ENCODE data around the gene BARX2.

The BARX2 gene

GRCh38 chr11:129426776-129427175 is 51.1 kb downstream of the BARX2 start:
- Mint-ChIP-seq H3K9me3 (peaks cover 5% of the 10 kb centered on the region), H3K4me1 (no peaks in the 10 kb centered on the region), H3K36me3 (no peaks in the 10 kb centered on the region), H3K27ac (no peak overlapping the region), H3K27me3 (peaks cover 3% of the 10 kb centered on the region), H3K4me3 (no peak overlapping the region)
- DNase-seq (ENCODE audit: low spot score in 2 of 2) = no peak
- no peak for ATAC-seq (ENCODE audit: low read depth)

DNA sequence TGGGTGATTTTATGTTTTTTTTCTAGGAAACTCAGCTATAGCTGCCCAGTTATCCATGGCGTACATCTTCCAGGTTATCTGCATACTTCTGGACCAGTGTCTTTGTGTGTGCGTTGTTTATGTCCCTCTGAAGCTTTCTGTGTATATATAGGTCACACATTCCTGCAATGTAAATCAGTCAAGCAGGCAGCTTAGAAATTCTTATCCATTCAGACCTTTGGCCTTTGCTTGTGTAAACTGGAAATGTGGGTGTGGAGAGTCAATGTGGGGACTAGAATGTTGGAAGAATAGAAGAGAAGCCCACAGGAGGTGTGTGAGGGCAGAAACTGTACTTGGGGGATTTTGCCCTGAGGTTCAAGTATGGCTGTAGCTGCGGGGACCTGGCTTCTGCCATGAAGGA is 51.7 kb downstream of the BARX2 start:
- ATAC-seq (ENCODE audit: low read depth) (no peak), DNase-seq (ENCODE audit: low spot score in 2 of 2) (no peak)
- Mint-ChIP-seq H3K4me3 (no peak overlapping the region), H3K9me3 (peaks cover 5% of the 10 kb centered on the region), H3K36me3 (no peaks in the 10 kb centered on the region), H3K27me3 (peaks cover 3% of the 10 kb centered on the region), H3K4me1 (no peaks in the 10 kb centered on the region), H3K27ac (no peak overlapping the region)

- Mint-ChIP-seq H3K9me3 (peaks cover 7% of the 10 kb centered on the region), H3K27me3 (peaks cover 5% of the 10 kb centered on the region), H3K4me1 (no peaks in the 10 kb centered on the region), H3K36me3 (no peaks in the 10 kb centered on the region), H3K27ac (no peak overlapping the region), H3K4me3 (no peak overlapping the region)
- DNase-seq (ENCODE audit: low spot score in 2 of 2) (no peak), ATAC-seq (ENCODE audit: low read depth) (no peak)
These were observed 52.3 kb downstream of the BARX2 start for GRCh38 chr11:129427816-129428406.

DNA sequence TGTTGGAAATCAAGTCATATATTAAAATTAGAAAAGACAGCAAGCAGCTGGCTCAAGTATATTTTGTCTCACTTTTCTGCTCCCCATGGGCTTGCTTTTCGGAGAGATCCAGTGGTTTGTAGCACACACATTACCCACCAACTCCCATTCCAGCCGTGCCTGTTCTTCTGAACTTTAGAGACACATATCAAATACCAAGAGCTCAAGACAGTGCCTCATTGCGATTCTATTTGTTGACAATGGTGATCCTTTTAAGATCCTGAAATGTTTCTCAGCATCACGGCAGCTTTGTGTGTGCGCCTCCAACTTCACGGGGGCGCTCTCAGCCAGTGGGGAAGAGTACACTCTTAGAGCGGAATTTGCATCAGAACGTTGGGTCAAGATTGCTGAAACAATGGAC is 52.9 kb downstream of the BARX2 start:
- no peak for ATAC-seq (ENCODE audit: low read depth)
- H3K36me3 Mint-ChIP-seq = no peaks in the 10 kb centered on the region
- DNase-seq (ENCODE audit: low spot score in 2 of 2) = no peak

GRCh38 chr11:129434641-129435498 is 59.2 kb downstream of the BARX2 start:
- DNase-seq (ENCODE audit: low spot score in 2 of 2) (no peak), ATAC-seq (ENCODE audit: low read depth) (no peak)
- peaks cover 11% of the 10 kb centered on the region for H3K9me3 Mint-ChIP-seq
- H3K4me1 Mint-ChIP-seq = no peaks in the 10 kb centered on the region
- peaks cover 3% of the 10 kb centered on the region for H3K27me3 Mint-ChIP-seq
- H3K36me3 Mint-ChIP-seq = no peaks in the 10 kb centered on the region
- H3K27ac Mint-ChIP-seq = no peak overlapping the region
- H3K4me3 Mint-ChIP-seq = no peak overlapping the region

More for the DNA sequence above, 52.9 kb downstream of the BARX2 start:
- Mint-ChIP-seq H3K27me3 (peaks cover 5% of the 10 kb centered on the region), H3K4me3 (no peak overlapping the region), H3K9me3 (peaks cover 11% of the 10 kb centered on the region), H3K27ac (no peak overlapping the region), H3K4me1 (no peaks in the 10 kb centered on the region)

- no peak overlapping the region for H3K27ac Mint-ChIP-seq
- H3K4me3 Mint-ChIP-seq = no peak overlapping the region
These were observed 60.0 kb downstream of the BARX2 start for GRCh38 chr11:129435499-129436245.

GRCh38 chr11:129436573-129436972 is 60.9 kb downstream of the BARX2 start:
- H3K4me3 Mint-ChIP-seq = no peak overlapping the region
- no peaks in the 10 kb centered on the region for H3K4me1 Mint-ChIP-seq
- DNase-seq (ENCODE audit: low spot score in 2 of 2) = no peak
- no peak overlapping the region for H3K27ac Mint-ChIP-seq
- no peaks in the 10 kb centered on the region for H3K36me3 Mint-ChIP-seq
- peaks cover 3% of the 10 kb centered on the region for H3K27me3 Mint-ChIP-seq
- H3K9me3 Mint-ChIP-seq = peaks cover 8% of the 10 kb centered on the region
- no peak for ATAC-seq (ENCODE audit: low read depth)

More at GRCh38 chr11:129435499-129436245, 60.0 kb downstream of the BARX2 start:
- peaks cover 3% of the 10 kb centered on the region for H3K27me3 Mint-ChIP-seq
- H3K9me3 Mint-ChIP-seq = peaks cover 11% of the 10 kb centered on the region
- no peaks in the 10 kb centered on the region for H3K4me1 Mint-ChIP-seq
- DNase-seq (ENCODE audit: low spot score in 2 of 2) (no peak), ATAC-seq (ENCODE audit: low read depth) (no peak)
- H3K36me3 Mint-ChIP-seq = no peaks in the 10 kb centered on the region

GRCh38 chr11:129440028-129440713 is 64.5 kb downstream of the BARX2 start:
- no peak for ATAC-seq (ENCODE audit: low read depth)
- no peak for DNase-seq (ENCODE audit: low spot score in 2 of 2)
- Mint-ChIP-seq H3K9me3 (peaks cover 2% of the 10 kb centered on the region), H3K36me3 (no peaks in the 10 kb centered on the region), H3K4me3 (no peak overlapping the region), H3K27ac (no peak overlapping the region), H3K27me3 (peaks cover 3% of the 10 kb centered on the region), H3K4me1 (no peaks in the 10 kb centered on the region)

GRCh38 chr11:129442171-129442570 is 66.5 kb downstream of the BARX2 start:
- no peaks in the 10 kb centered on the region for H3K4me1 Mint-ChIP-seq
- peaks cover 2% of the 10 kb centered on the region for H3K9me3 Mint-ChIP-seq
- DNase-seq (ENCODE audit: low spot score in 2 of 2) (no peak), ATAC-seq (ENCODE audit: low read depth) (no peak)
- H3K27me3 Mint-ChIP-seq = peaks cover 3% of the 10 kb centered on the region
- H3K4me3 Mint-ChIP-seq = no peak overlapping the region
- H3K27ac Mint-ChIP-seq = no peak overlapping the region
- H3K36me3 Mint-ChIP-seq = no peaks in the 10 kb centered on the region

DNA sequence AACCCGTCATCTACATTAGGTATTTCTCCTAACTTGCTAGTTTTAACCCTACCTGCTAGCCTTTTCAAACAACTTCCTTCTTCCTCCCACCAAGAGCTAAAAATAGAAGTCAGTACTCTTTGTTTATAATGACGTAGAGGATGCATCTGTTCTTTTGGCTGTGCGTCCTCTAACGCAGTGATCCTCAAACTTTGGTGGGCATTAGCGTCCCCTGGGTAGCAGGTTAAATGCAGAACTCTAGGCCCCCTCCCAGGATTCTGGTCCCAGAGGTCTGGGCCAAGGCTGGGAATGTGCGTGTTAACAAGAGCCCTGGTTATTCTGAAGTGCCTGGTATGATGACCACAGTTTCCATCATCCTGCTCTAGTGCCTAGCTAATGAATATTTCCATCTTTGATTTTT is 67.6 kb downstream of the BARX2 start:
- DNase-seq (ENCODE audit: low spot score in 2 of 2) (no peak), ATAC-seq (ENCODE audit: low read depth) (no peak)
- peaks cover 2% of the 10 kb centered on the region for H3K9me3 Mint-ChIP-seq
- H3K27ac Mint-ChIP-seq = no peak overlapping the region
- H3K4me3 Mint-ChIP-seq = no peak overlapping the region
- no peaks in the 10 kb centered on the region for H3K36me3 Mint-ChIP-seq
- H3K27me3 Mint-ChIP-seq = peaks cover 3% of the 10 kb centered on the region
- no peaks in the 10 kb centered on the region for H3K4me1 Mint-ChIP-seq

DNA sequence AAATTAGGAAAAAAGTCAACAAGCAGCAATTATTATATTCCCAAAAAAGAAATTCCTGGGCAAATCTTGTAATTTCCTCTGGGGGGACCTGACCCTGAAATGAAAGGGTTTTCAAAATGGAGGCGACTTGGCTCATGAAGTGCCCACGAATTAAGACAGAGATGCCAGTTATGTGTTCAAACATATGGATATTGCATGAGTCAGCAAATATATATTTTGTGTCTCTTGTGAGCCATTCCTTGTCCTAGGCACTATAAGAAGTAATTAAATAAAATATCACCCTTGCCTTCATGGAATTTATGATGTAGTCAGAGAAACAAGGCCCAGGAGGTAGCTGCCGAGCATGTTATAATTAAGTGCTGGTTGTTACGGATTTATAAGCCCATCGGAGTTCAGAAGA is 68.6 kb downstream of the BARX2 start:
- H3K9me3 Mint-ChIP-seq = peaks cover 4% of the 10 kb centered on the region
- ATAC-seq (ENCODE audit: low read depth) = no peak
- H3K27me3 Mint-ChIP-seq = peaks cover 2% of the 10 kb centered on the region
- no peak overlapping the region for H3K27ac Mint-ChIP-seq
- H3K4me3 Mint-ChIP-seq = no peak overlapping the region
- DNase-seq (ENCODE audit: low spot score in 2 of 2) = no peak
- H3K4me1 Mint-ChIP-seq = no peaks in the 10 kb centered on the region
- no peaks in the 10 kb centered on the region for H3K36me3 Mint-ChIP-seq

DNA sequence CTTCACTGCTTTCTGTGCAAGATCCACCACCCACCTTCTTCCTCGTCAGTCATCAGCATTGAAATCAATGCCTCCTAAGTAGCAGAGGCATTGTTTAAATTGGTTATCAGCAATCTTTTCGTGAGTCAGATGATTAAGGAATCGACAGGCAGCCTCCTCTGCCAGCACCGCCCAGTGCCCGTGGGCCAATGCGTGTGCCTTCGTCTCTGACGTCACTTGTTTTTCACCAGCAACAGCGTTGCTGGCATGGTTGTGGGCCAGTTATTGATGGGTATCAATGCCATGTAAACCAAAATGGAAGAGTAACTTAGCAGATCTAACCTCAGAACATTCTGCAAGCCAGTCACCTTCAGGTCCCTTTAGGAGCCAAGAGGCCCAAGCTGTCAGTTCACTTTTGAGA is 69.6 kb downstream of the BARX2 start:
- Mint-ChIP-seq H3K9me3 (peaks cover 4% of the 10 kb centered on the region), H3K27ac (no peak overlapping the region)

GRCh38 chr11:129446572-129446971 is 70.9 kb downstream of the BARX2 start:
- Mint-ChIP-seq H3K9me3 (peaks cover 8% of the 10 kb centered on the region), H3K27me3 (peaks cover 2% of the 10 kb centered on the region), H3K4me1 (no peaks in the 10 kb centered on the region), H3K27ac (no peak overlapping the region), H3K4me3 (no peak overlapping the region), H3K36me3 (no peaks in the 10 kb centered on the region)
- ATAC-seq (ENCODE audit: low read depth) (no peak), DNase-seq (ENCODE audit: low spot score in 2 of 2) (no peak)

More for the DNA sequence above, 69.6 kb downstream of the BARX2 start:
- DNase-seq (ENCODE audit: low spot score in 2 of 2) (no peak), ATAC-seq (ENCODE audit: low read depth) (no peak)
- H3K4me3 Mint-ChIP-seq = no peak overlapping the region
- H3K36me3 Mint-ChIP-seq = no peaks in the 10 kb centered on the region
- H3K4me1 Mint-ChIP-seq = no peaks in the 10 kb centered on the region
- peaks cover 2% of the 10 kb centered on the region for H3K27me3 Mint-ChIP-seq

Measured in memory B cell (primary cell).